ENCODE results near the gene CLIC3.

The CLIC3 gene

GRCh38 chr9:136979769-136980587 is 16.4 kb downstream of the CLIC3 start:
- DNase-seq, result no peak

DNA sequence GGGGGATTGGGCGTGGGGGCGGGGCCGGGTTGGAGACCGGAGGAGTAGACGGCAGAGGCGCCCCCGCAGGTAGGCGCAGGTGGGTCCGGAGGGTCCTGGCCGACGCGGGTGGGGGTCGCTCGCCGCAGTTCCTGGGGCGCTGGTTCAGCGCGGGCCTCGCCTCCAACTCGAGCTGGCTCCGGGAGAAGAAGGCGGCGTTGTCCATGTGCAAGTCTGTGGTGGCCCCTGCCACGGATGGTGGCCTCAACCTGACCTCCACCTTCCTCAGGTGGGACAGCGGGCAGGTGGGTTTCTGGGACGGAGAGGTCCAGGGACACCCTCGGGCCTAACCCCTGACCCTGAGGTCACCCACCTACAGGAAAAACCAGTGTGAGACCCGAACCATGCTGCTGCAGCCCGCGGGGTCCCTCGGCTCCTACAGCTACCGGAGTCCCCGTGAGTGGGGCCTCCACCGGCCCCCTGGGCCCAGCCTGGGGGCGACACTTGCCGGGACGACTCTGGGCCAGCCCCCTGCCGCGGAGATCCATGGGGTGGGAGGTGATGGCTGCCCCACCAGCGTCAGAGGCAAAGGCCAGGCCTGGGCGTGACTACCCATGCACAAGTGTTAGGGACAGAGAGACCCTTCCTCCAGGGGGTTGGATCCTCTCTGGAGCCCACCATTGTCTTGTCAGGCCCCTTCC is 17.4 kb downstream of the CLIC3 start:
- DNase-seq, result no peak

- DNase-seq, result peak; percentile 58
Measured at GRCh38 chr9:136978073-136978864, 18.1 kb downstream of the CLIC3 start.

DNA sequence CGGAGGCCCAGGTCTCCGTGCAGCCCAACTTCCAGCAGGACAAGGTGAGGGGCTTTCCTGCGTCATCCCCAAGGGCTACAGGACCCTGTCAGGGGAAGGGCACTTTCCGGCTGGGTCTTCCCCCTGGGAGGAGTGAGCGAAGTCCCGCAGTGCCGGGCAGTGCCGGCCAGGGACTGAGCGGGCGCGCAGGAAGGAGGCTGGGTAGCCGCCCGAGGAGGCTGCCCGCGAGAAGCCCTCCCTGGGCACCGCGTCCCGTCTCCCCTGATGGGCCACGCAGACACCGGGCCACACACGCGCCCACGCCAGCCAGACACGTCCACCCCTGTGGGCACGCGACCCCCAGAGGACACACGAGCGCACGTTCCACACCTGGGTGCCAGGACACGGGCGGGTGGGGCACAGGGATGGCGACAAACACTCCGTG is 18.7 kb downstream of the CLIC3 start:
- DNase-seq, result no peak

- no peak for DNase-seq
Measured at GRCh38 chr9:136977223-136977622, 19.1 kb downstream of the CLIC3 start, which contains the start of gene PTGDS. TSS of gene PTGDS (plus strand) at chr9:136977504. CDS start at chr9:136977579, 75 bp downstream.

DNA sequence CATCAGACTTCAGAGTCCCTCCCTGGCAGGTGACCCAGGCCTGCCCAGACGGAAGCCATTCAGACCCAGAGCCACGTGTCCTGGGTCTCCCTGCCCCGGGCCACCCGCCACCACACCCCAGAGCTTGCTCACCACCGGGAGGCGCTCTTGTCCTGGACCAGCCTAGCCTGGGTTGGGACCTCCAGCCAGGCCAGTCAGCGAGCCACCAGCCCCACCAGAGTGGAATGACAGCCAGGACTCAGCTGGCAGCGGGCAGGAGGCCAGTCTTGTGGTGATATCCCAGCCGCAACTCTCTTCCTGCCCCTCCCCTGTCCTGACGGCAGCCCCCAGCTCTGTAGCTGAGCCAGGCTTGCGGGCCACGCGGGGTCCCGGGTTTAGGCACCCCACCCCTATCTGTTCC is 20.7 kb downstream of the CLIC3 start:
- DNase-seq, result no peak

GRCh38 chr9:136974817-136975535 is 21.4 kb downstream of the CLIC3 start:
- no peak for DNase-seq

DNA sequence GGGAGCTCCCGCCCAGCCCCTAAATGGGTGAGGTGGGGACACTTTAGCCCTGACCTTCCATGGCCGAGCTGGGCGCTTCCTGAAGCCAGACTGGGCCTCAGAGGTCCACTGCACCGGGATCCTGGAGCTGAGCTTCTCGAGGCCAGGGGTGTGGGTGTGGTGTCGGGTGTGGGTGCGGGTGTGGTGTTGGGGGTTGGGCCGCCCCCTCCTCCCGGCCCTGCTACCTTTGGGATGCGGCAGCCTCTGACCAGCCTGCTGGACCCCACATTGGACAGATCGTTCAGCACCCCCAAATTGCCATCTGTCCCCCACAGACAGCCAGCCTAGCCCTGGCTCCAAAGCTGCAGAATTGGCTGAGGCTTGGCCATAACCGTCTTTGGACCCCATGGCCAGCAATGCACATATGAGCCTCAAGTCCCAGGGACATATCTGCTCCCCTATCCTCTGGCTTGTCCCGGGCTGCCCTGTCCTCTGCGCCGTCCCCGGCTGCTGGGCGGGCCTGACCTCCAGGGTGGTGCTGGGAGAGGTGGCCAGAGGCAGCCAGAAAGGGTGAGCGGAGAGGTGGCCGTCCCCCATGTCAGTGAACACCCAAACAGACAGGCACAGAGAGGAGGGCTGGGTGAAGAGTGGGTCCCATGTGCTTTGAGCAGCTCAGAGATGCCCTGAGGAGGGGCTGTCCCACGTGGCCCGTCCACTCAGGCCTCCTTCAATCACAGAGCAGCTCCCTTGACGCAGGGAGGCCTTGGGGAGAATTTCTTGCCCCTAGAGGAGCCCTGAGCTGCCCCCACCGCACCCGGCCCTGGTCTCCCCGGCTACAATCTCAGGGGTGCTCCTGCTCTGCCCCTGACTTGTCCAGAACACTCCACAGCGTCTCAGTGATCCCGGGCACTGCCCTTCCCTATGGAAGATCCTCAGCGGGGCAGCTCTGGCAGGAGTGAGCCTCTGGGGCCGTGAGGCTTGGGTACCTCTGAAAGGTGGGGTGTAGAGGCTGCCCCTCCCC is 22.4 kb downstream of the CLIC3 start:
- DNase-seq, result no peak

DNA sequence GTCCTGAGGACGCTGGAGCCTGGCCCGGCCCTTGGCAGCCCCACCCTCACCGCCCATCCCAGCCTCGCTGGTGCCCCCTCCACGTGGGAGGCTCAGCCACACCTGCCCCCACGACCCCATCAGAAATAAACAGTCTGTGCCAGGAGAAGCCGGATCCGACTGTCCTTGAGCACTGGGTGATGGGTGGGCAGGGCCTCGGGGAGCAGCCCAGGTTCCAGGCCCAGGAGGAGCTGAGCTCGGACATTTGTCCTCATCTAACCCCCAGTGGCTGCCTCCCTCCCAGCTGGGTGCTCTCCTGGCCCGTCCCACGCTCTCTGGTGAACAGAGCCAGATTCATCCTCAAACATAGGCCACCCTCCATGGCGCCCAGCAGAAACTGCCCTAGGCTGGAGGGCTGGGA is 23.6 kb downstream of the CLIC3 start:
- no peak for DNase-seq

DNA sequence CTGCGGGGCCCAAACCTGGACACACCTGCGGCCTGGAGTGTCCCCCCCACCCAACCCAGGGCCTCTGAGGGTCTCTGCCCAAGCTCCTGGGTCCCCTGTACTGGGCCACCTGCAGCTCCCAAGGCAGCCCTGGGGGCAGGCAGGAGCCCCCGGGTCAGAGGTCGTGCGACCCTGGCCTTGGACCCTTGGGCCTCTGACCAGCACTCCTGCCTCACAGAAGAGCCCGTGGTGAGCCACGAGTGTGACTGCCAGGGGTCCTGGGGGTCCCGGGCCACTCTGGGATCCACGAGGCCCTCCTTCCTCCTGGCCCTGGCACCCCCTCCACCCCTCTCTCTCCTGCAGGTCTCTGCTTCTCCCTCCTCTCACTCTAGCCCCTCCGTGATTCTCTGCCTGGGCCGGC is 24.0 kb downstream of the CLIC3 start:
- no peak for DNase-seq

GRCh38 chr9:136971746-136972145 is 24.6 kb downstream of the CLIC3 start:
- no peak for DNase-seq

DNA sequence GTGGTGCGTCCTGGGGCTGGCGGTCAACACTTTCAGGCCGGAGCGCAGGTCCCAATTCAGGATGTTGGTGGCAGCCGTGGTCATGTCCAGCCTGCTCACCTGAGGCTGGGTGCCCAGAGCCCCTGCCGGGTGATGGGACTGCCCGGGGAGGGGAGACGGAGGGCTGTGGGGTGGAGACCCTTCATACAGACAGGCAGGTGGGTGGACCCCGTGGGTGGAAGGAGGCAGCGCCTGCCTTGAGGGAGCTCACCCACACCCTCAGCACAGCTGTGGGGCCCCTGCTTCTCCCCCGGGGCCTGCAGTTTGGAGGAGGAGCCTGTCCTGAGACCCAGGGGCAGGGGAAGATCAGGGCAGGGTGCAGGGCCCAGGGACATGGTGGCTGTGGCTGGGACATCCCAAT is 26.0 kb downstream of the CLIC3 start:
- no peak for DNase-seq

DNA sequence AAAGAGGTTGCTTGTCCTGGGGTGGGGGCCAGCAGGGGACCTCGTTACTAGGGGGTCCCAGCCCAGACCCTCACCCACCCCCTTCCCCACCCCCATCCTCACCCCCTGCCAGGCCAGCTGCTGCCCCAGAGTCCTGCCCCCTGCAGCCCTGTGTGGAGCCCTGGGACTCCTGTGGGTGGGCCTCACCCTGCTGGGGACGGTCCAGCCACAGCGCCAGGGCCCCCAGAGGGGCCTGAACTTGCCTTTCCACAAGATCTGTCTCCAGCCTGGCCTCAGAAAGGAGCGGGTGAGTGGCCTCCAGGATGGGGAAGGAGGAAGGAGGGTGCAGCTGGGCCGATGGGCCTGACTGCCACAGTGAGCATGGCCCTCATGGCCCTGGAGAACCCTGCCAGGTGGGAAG is 26.6 kb downstream of the CLIC3 start:
- no peak for DNase-seq

DNA sequence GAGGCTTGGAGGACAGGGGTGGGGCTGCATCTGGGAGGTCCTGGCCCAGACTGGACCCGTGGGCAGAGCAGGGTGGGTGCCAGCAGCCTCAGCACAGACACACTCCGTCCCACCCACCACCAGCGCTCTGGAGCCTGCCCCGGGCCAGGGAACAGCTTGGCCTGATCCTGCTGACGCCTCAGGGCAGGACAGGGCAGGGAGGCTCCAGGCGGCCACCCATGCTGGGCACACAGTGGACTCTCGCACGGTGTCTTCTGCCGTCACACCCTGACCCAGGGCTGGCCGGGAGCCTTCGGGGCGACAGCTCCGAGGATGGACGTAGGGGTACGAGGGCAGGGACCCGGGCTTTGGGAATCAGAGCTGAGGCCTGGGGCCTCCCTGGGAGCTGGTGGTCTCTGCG is 27.2 kb downstream of the CLIC3 start:
- DNase-seq, result no peak

GRCh38 chr9:136968333-136969127 is 27.8 kb downstream of the CLIC3 start:
- DNase-seq, result no peak

DNA sequence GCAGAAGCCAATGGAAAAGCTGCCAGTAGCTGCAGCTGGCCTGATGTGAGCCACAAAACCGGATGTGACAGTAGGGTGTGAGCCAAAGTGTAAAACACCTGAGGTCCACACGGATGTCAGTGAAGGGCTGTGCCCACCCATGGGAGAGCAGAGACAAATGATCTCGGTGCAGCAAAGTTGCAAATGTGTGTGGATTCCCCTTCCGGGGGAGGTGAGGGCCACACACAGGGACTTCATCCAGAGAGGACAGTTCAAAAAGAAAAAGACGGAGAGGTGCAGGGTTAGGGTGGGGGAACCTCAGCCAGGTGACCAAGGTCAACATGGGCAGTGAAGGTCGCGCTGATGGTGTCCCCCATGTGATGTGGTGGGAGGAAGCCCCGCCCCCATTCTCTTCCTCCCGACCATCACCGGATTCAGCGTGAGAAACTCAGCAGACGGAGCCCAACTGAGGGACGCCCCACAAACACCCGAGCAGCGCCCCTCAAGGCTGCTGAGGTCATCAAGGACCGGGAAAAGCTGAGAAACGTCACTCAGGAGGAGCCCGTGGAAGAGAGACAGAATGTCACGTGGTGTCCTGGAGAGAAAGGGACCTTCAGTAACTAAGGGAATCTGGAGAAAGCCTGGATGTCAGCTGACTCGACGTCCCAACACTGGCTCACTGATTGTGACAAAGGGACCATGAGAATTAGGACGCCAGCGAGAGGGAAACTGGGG is 30.4 kb downstream of the CLIC3 start:
- DNase-seq, result no peak

GRCh38 chr9:136964833-136965422 is 31.4 kb downstream of the CLIC3 start:
- no peak for DNase-seq

GRCh38 chr9:136964171-136964689 is 32.1 kb downstream of the CLIC3 start:
- no peak for DNase-seq

DNA sequence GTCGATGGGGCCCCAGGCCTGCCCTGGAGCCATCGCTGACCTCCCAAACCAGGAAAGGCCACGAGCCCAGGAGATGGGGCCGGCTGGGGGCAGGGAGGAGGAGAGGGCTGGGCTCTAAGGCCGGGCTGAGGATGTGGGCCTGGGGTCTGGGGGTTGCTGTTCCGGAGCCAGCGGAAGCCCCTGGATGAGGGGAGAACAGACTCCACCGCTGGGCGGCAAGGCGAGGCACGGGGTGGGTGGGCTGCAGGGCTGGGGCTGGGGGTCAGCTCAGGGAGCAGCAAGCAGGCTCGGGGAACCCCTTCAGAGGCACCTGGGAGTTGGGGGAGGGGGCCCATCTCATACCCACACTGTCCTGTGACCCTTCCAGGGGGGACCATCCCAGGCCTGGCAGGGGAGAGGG is 32.6 kb downstream of the CLIC3 start:
- no peak for DNase-seq

Data from NCI-H2029 (cell line).